ENCODE data around the gene CABP5. TPM values are rescaled to one million over a fixed set of nuclear protein-coding genes. Genes with fewer than 3 reads are reported as not detected.
"Not testable (repeated sequence)": the region's sequence is repeated elsewhere in the genome, so short reads cannot be mapped to it uniquely, and the experiment has no call there.

The CABP5 gene
- total RNA-seq, 1 donor from 2014 or later, result not detected

- intact Hi-C loops (cut with DNase I), result no loop called here
- no peak overlapping the region for H3K27ac ChIP-seq
- no peak for TF ChIP-seq CTCF (IDR thresholded peaks at IDR 0.05)
- no peaks in the 10 kb centered on the region for H3K4me1 ChIP-seq
- peaks cover 4 to 13% of the 10 kb centered on the region in 2 donors for H3K36me3 ChIP-seq
- H3K9me3 ChIP-seq, result no peaks in the 10 kb centered on the region
- DNase-seq (ENCODE audit: low spot score in 2 of 2), result no peak
- H3K27me3 ChIP-seq, result no peaks in the 10 kb centered on the region
- no peak overlapping the region for H3K4me3 ChIP-seq
Observed at GRCh38 chr19:48081106-48081505, 37.2 kb upstream of the CABP5 start.

GRCh38 chr19:48070177-48070769 is 26.4 kb upstream of the CABP5 start:
- H3K27me3 ChIP-seq; H3K9me3 ChIP-seq; H3K4me1 ChIP-seq; DNase-seq (ENCODE audit: low spot score in 2 of 2); H3K27ac ChIP-seq; H3K4me3 ChIP-seq; intact Hi-C loops (cut with DNase I): not testable (repeated sequence)
- H3K36me3 ChIP-seq, result peaks cover 17 to 39% of the 10 kb centered on the region in 2 donors

GRCh38 chr19:48069435-48069834 is 25.6 kb upstream of the CABP5 start:
- Histone ChIP-seq H3K4me3 (no peak overlapping the region), H3K27ac (no peak overlapping the region), H3K36me3 (peaks cover 15 to 40% of the 10 kb centered on the region in 2 donors), H3K4me1 (no peaks in the 10 kb centered on the region), H3K27me3 (no peaks in the 10 kb centered on the region), H3K9me3 (no peaks in the 10 kb centered on the region)
- TF ChIP-seq CTCF (IDR thresholded peaks at IDR 0.05), result no peak
- no peak for DNase-seq (ENCODE audit: low spot score in 2 of 2)
- intact Hi-C loops (cut with DNase I), result no loop called here

- Histone ChIP-seq H3K27ac (no peak overlapping the region), H3K36me3 (peaks cover 5 to 34% of the 10 kb centered on the region in 2 donors), H3K4me1 (no peaks in the 10 kb centered on the region), H3K4me3 (no peak overlapping the region), H3K9me3 (no peaks in the 10 kb centered on the region), H3K27me3 (no peaks in the 10 kb centered on the region)
- DNase-seq (ENCODE audit: low spot score in 2 of 2), result no peak
- no peak for TF ChIP-seq CTCF (IDR thresholded peaks at IDR 0.05)
- intact Hi-C loops (cut with DNase I), result no loop called here
Observed at GRCh38 chr19:48064509-48064908, 20.6 kb upstream of the CABP5 start.

- H3K27ac ChIP-seq, result no peak overlapping the region
- intact Hi-C loops (cut with DNase I), result no loop called here
Observed at GRCh38 chr19:48061401-48062344, 17.8 kb upstream of the CABP5 start.

More at GRCh38 chr19:48061401-48062344, 17.8 kb upstream of the CABP5 start:
- no peaks in the 10 kb centered on the region for H3K9me3 ChIP-seq
- peaks cover 4 to 24% of the 10 kb centered on the region in 2 donors for H3K36me3 ChIP-seq
- no peak for TF ChIP-seq CTCF (IDR thresholded peaks at IDR 0.05)
- no peak for DNase-seq (ENCODE audit: low spot score in 2 of 2)
- no peaks in the 10 kb centered on the region for H3K4me1 ChIP-seq
- H3K4me3 ChIP-seq, result no peak overlapping the region
- H3K27me3 ChIP-seq, result no peaks in the 10 kb centered on the region

All from ascending aorta (tissue), 2 donors.